Muscle of arm (tissue), 12 donors: ENCODE data around the gene PPHLN1. TPM values are rescaled to one million over a fixed set of nuclear protein-coding genes. Genes with fewer than 3 reads are reported as not detected.
"Not testable (repeated sequence)": the region's sequence is repeated elsewhere in the genome, so short reads cannot be mapped to it uniquely, and the experiment has no call there.

Source experiments
- DNase-seq: peaks from one replicate; pipeline ENCODE4 v3.0.0-alpha.2; 2013
- polyA plus RNA-seq, 12 donors: library from polyadenylated mRNA; unstranded; fragments of 120-200 nt; gene quantifications; one replicate each; pipeline ENCODE4 v1.2.1, GENCODE V29; 2013; ENCODE audit not compliant: insufficient read length in 12 of 12

The PPHLN1 gene
- polyA plus RNA-seq, 12 donors: 48.4 to 79.4 (median 64.7) TPM; not detected in 1

GRCh38 chr12:42362647-42363260 is 36.8 kb downstream of the PPHLN1 start:
- no peak for DNase-seq

- DNase-seq: no peak
Measured at GRCh38 chr12:42364692-42365091, 38.7 kb downstream of the PPHLN1 start.

- DNase-seq: no peak
Measured at GRCh38 chr12:42365486-42365885, 39.5 kb downstream of the PPHLN1 start.

DNA sequence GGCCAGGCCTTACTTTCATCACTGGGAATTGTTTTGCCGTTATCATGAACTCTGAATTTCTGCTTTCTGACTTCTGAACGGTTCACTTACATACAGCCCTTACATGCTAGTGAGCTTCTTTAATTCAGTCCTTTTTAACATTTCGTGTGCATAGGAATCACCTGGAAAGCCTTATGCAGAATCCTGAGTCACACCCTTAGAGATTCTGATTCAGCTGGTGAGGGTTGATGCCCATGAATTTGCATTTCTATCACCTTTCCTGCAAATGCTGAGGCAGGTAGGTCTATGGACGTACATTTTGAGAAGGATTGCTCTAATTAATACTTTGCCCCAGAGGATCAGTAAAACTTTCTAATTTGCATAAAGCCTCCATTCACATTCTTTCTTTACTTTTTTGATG is 44.0 kb downstream of the PPHLN1 start:
- no peak for DNase-seq

GRCh38 chr12:42372154-42372791 is 46.3 kb downstream of the PPHLN1 start:
- peak; percentile 33 for DNase-seq

DNA sequence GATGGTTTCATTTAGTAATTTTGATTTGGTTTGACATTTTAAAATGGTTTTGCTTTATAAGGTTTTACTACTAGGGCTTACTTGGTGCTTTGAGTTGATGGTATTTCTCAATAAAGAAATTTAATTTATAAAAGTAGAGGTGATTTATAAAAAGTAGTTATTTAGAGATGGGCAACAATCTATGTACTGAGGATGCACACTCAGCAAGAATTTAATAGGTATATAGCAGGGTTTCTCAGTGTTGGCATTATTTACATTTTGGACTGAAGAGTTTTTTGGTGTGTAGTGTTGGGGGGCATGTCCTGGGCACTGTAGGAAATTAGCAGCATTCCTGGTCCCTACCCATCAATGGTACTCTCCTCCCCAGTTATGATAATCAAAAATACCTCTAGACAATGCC is 47.7 kb downstream of the PPHLN1 start:
- no peak for DNase-seq

DNA sequence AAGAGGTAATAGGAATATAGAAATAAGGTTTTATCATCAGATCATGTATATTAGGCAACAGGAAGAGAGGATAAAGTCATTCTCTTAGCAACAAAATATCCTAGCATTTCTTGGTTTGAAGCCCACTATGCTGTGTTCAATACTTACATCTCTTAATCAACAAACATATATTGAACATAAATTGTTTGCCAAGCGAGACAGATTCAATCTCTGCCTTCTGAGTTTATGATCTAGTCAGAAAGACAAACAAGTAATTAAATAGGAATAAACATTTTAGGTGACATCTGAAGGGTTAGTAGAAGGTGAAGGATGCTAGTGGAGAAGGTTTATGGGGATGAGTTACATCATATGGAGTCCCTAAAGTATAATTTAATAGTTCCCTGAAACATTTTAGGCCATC is 54.8 kb downstream of the PPHLN1 start:
- no peak for DNase-seq

DNA sequence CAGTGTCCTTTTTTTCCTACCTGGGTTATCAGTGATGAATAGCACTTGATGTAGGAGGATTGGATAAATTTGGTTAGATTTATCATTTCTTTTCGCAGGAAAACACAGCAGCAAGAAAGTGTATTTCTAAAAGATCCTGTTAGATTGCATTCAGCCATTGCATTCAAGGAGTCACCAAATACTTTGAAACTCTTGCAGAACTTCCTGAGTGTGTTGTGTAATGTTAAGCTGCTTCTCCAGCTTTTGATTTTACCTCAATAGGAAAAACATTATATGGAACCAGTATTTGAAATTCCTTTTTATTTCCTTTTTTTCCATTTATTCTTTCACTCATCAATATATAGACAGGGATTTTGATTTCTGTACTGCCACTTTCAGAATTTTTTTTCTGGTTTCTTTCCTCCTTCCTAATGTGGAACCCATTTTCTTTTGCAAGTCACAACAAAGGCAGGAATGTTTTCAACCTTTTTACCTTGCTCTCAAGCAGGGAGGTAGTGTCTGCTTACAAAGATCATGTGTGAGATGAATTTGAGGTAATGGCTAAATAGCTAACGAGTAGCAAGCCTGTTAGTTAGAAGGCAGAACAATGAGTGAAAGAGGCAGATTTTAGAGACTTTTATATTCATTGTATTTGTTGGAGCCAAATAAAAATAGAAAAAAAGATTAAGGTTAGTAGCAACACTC is 56.2 kb downstream of the PPHLN1 start:
- DNase-seq: no peak

- no peak for DNase-seq
Measured at GRCh38 chr12:42385326-42385841, 59.4 kb downstream of the PPHLN1 start.

DNA sequence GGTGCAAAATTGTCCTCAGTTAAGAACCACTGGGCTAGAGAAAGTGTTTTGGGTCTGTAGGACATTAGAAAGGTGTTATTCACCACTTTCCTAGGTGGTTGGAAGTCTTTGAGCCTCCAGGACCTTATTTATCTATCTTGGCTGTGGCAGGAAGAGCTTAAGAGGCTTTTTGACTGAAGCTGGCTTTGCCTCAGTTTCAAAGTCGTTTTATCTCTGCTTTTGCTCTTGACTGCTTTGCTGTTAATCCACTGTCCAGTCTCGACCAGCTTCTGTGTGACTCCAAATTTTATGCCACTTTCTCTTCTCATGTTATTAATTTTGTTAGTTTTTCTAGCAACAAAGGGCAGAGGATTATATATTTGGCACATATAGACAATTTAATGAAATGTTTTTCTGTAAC is 60.3 kb downstream of the PPHLN1 start:
- no peak for DNase-seq

DNA sequence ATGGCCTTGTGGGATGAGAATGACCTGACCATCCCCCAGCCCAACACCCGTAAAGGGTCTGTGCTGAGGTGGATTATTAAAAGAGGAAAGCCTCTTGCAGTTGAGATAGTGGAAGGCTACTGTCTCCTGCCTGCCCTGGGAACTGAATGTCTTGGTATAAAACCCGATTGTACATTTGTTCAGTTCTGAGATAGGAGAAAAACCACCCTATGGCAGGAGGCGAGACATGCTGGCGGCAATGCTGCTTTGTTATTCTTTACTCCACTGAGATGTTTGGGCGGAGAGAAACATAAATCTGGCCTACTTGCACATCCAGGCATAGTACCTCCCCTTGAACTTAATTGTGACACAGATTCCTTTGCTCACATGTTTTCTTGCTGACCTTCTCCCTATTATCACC is 62.1 kb downstream of the PPHLN1 start:
- not testable (repeated sequence) for DNase-seq

DNA sequence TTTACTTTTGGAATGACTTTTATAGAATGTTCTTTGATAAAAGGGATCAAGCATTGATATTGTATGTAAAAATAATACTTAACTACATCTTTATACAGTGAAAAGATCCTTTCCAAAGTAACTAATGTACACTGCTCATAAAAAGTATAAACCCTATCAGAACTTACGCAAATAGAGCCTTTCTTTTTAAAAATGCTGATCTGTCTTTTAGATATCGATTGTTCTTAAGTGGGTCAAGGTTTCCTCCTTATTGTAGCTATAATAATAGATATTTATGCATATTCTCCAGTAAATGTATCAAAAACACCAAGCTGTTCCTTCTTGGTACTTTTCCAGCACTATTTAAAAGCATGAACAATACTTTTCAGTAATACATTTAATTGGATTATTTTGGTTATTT is 68.5 kb downstream of the PPHLN1 start:
- DNase-seq: no peak

- no peak for DNase-seq
Measured at GRCh38 chr12:42396473-42397259, 70.7 kb downstream of the PPHLN1 start.

GRCh38 chr12:42402821-42403411 is 76.9 kb downstream of the PPHLN1 start:
- no peak for DNase-seq

DNA sequence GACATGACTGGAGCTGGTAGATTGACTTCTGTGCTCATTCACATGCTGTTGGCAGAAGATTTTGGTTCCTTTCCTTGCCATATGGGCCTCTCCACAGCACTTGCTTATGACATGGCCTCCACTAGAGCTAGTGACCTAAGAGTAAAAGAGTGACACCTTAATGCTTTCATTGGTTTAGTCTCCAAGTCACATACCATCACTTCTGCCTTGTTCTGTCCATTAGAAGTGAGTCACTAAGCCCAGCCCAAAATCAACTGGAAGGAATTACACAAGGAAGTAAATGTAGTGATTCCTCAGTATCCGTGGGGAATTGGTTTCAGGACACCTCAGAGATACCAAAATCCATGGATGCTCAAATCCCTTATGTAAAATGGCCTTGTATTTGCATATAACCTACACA is 81.3 kb downstream of the PPHLN1 start:
- DNase-seq: no peak

GRCh38 chr12:42409471-42409870 is 83.5 kb downstream of the PPHLN1 start:
- no peak for DNase-seq

DNA sequence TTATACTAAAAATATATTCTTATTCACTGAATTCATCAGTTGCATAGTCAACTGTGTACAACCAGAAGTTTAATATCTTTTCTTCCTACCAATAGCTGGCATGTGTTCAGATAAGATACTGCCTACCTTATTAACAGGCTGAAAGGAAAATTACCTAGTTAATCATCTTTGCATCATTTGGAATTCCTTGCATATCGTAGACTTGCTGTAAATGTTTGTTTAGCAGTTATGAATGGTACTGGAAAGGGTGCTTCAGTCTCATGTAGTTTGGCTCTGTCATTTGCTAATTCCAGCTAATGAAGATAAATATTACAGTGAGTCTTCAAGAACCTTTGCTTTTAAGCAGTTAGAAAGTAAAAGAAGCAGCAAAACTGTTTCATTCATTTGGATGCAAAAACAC is 84.4 kb downstream of the PPHLN1 start:
- no peak for DNase-seq

DNA sequence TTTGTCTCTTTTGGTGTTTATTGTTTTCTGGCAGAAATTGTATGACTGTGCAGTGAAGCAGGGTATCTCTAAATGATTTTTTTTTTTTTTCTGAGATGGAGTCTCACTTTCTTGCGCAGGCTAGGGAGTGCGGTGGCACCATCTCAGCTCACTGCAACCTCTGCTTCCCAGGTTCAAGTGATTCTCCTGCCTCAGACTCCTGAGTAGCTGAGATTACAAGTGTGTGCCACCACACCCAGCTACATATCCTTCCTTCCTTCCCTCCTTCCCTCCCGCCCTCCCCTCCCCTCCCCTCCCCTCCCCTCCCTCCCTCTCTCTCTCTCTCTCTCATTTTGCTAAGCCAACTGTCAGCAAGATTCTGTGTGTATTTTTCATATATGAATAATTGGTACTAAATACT is 94.4 kb downstream of the PPHLN1 start:
- no peak for DNase-seq

- DNase-seq: peak; percentile 24
Measured at GRCh38 chr12:42421844-42422779, 96.1 kb downstream of the PPHLN1 start.

DNA sequence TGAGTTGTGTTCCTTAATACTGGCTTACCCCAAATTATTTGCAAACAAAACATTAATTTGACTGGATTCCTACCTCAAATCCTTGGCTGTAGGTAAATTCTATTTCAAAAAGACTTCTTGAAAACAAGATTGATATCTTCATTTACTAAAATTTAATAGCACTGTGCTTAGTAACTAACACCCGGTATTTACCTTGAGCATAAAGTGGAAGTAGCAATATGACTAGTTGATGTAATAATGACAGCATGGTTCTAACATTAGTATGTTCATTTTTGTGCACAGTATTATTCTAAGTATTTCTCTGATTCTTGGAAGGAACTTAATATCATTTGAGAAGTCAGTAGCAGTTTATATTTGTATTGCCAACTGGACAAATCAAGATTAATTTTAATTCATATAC is 96.8 kb downstream of the PPHLN1 start:
- no peak for DNase-seq

GRCh38 chr12:42426746-42427145 is 100.8 kb downstream of the PPHLN1 start:
- DNase-seq: no peak
